Astrocyte of the spinal cord (primary cell): ENCODE measurements around the gene OR6B3.

Source experiments
- DNase-seq: peaks from one replicate; pipeline ENCODE4 v3.0.0; 2011; ENCODE audit warnings: low read depth, low spot score
- H3K4me3 ChIP-seq: 2 replicates; pipeline ENCODE4 v1.5.1; 2011; ENCODE audit warnings: low read depth, mild to moderate bottlenecking, low read length, moderate library complexity
- in situ Hi-C: cut with HindIII; loops from 2 replicates; pipeline ENCODE4 v1.10.0; 2017; ENCODE audit warnings: low sequenced_read_pairs
- TF ChIP-seq, protein P1 (sequence below): IDR thresholded peaks from 2 replicates; pipeline ENCODE4 v1.5.1; 2012; ENCODE audit warnings: low read depth, mild to moderate bottlenecking, low read length, inconsistent platforms

The OR6B3 gene

DNA sequence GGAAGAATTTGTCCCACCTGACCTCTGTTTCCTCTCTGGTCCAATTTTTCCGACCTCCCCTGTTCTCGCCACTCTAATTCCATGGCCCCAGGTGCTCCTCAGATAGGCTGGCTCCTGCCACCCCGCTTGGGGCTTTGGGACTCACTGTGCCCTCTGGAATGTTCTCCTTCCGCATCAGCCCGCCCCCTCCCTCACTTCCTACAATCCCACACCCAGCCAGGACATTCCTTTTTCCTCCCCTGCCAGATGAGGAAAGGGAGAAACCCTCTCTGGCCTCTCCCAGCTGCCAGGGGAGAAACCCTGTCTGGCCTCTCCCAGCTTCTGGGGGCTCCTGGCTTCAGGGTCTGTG, 20.0 kb downstream of the OR6B3 start:
- TF ChIP-seq, protein P1, sequence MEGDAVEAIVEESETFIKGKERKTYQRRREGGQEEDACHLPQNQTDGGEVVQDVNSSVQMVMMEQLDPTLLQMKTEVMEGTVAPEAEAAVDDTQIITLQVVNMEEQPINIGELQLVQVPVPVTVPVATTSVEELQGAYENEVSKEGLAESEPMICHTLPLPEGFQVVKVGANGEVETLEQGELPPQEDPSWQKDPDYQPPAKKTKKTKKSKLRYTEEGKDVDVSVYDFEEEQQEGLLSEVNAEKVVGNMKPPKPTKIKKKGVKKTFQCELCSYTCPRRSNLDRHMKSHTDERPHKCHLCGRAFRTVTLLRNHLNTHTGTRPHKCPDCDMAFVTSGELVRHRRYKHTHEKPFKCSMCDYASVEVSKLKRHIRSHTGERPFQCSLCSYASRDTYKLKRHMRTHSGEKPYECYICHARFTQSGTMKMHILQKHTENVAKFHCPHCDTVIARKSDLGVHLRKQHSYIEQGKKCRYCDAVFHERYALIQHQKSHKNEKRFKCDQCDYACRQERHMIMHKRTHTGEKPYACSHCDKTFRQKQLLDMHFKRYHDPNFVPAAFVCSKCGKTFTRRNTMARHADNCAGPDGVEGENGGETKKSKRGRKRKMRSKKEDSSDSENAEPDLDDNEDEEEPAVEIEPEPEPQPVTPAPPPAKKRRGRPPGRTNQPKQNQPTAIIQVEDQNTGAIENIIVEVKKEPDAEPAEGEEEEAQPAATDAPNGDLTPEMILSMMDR = no peak
- in situ Hi-C loops = no loop called here
- H3K4me3 ChIP-seq = no peak overlapping the region
- DNase-seq = no peak

DNA sequence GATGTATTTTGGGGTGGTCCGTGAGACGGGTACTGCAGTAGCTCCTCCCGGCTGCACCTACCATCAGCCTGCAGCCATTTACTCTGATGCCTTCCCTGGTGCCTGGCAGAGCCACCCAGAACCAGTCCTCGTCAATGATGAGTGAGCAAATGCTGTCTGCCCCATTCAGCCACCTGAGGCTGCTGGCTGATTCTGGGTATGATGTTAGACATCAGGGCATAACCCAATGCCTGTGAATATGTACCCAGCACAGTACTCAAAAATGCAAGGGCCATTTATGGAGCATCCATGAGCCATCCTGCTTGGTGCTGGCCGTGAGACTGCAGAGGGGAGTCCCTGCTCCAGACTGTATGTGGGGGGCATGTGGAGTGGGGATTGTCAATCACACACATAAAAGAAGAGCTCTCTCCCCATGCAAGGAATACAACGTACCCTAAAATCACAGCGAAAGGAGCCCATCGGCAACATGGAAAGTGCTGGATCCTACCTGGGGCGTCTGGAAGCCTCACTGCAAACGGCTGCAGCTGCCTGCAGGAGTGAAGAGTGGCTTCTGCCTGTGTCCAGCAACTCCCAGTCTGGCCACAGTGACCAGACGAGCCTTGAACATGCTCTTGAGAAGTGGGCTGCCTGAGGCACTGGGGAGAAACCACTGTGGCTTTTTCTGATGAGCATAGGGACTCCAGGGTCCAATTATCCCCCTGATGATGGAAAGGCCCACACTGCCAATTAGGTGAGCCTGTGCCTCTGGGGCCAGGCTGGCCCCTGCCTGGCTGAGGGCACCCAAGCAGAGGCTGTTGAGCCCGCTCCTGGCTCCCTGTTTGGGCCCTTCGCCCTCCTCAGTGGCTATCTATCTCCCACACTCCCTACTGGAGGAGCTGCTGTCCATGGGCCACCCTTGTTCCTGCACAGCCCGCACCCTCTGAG, 20.7 kb downstream of the OR6B3 start:
- no peak overlapping the region for H3K4me3 ChIP-seq
- in situ Hi-C loops = no loop called here
- TF ChIP-seq, protein P1 = no peak
- no peak for DNase-seq

DNA sequence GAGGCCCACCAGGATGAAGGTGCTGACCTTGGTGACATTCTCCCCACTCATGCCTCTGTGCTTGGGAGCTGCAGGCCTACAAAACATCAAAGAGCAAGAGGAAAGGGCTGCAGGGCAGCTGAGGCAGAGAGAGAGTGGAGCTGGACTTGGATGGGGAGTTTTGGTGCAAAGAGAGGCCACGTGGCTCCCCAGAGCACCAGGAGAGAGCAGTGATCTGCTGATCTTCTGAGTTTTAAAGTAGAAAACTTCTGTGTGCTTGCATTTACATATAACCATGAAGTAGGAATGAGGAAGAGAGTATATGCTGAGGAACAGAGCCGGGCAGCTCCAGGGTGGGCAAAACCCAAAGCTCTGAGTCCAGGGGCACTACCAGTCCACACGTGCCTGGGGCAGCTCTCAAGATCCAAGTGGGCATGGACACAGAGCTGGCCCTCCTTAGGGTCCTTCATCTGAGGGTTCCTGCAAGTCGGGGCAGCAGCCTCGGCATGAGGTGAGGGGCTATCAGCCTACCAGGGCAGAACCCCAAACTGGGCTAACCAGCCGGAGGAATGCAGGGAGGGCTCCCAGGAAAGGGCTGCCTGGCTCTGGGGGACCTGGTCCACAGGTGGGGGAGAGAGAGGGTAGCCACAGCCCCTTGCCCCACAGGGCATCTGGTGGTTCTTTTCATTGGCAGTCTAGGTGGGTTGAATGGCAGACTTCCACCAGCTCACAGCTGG, 22.8 kb downstream of the OR6B3 start, which contains the start of gene OR6B2:
TSS of gene OR6B2 (minus strand) at position 51 of the 716 bp plus-strand sequence. CDS start at position 51, 0 bp downstream.
- in situ Hi-C loops = no loop called here
- TF ChIP-seq, protein P1 = no peak
- H3K4me3 ChIP-seq = no peak within 1 kb of the TSS
- DNase-seq = no peak

DNA sequence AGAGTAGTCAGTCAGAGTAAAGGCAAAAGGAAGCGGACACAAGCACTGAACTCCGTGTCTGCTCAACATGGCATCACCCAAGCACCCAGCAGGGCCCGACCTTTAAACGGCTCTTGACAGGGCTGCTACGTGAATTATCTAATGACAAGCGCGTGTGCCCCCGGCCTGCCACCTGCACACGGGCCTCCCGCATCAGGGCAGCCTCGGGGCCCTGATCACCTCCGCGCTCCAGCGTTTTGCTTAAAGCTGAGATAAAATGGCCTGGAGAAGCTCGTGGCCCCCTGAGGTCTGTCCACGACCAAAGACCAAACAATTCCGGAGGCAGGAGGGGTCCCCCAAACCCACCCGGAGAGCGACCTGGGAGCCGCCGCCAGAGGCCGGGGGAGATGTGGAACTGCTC, 28.6 kb downstream of the OR6B3 start:
- in situ Hi-C loops = no loop called here
- DNase-seq = no peak
- TF ChIP-seq, protein P1 = no peak
- peak overlapping the region; percentile 67 for H3K4me3 ChIP-seq

DNA sequence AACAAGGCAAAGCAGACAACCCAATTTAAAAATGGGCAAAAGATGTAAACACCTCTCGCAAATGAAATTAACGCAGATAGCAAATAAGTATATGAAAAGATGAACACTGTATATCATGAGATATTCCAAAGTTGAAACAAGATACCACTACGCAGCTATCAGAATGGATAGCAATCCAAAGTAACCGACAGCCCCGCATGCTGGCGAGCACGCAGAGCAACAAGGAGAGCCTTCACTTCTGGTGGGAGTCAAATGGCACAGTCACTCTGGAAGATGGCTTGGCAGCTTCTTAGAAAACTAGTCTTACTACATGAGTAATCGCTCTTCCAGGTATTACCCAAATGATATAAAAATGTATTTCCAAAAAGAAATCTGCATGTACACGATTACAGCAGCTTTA, 29.5 kb downstream of the OR6B3 start:
- TF ChIP-seq, protein P1 = no peak
- in situ Hi-C loops = no loop called here
- H3K4me3 ChIP-seq = no peak overlapping the region
- DNase-seq = no peak

DNA sequence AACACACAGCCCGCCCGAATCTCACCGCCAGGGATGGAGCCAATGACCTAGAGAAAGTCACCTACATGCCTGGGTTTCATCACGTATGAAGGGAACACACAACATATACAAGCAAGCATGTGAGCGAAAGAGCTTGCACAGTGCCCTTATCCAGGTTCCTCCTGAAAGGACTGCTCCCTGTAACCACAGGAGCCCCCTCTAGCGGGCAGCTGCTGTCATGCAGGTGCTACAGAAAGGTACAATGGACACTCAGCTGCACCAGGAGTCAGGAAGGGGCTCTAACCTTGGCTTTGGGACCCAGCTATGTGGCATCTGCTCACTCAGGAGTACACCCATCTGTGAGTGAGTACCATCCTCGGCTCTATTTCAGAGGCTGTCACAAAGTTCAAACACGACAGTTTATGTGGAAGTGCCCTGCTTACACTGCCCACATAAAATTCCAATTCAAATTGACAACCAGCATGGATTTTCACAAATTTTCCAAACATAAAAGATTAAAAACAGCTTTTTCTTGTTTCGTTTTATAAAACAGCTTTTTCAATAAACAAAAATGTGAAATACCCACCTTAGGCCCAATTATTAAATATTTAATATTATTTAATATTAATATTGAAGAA, 31.7 kb downstream of the OR6B3 start:
- TF ChIP-seq, protein P1 = peak; percentile 98
- H3K4me3 ChIP-seq = no peak overlapping the region
- DNase-seq = peak; percentile 60
- in situ Hi-C loops = no loop called here
